H9 (cell line): ENCODE measurements around the gene RERE. TPM values are rescaled to one million over a fixed set of nuclear protein-coding genes. Genes with fewer than 3 reads are reported as not detected.

Source experiments
- DNase-seq: peaks from one replicate; pipeline ENCODE4 v3.0.0-alpha.2; 2017
- H2AFZ ChIP-seq: one replicate; pipeline ENCODE4 v1.6.1; 2013; ENCODE audit warnings: mild to moderate bottlenecking, low read length, control low read depth, moderate library complexity
- H2AK5ac ChIP-seq: 2 replicates; pipeline ENCODE4 v1.6.1; 2013; ENCODE audit warnings: low read length, control low read depth, mixed read lengths; ENCODE audit not compliant: insufficient read length
- H2BK120ac ChIP-seq: one replicate; pipeline ENCODE4 v1.6.1; 2013; ENCODE audit warnings: low read depth, mild to moderate bottlenecking, low read length, control low read depth, inconsistent platforms; ENCODE audit not compliant: poor library complexity, severe bottlenecking
- H2BK12ac ChIP-seq: 2 replicates; pipeline ENCODE4 v1.6.1; 2013; ENCODE audit warnings: low read length, control low read depth, mixed read lengths, low read depth; ENCODE audit not compliant: insufficient read length
- H2BK15ac ChIP-seq: 2 replicates; pipeline ENCODE4 v1.6.1; 2013; ENCODE audit warnings: low read depth, low read length, control low read depth
- H2BK20ac ChIP-seq: one replicate; pipeline ENCODE4 v1.6.1; 2013; ENCODE audit warnings: low read depth, mild to moderate bottlenecking, low read length, control low read depth, inconsistent platforms; ENCODE audit not compliant: poor library complexity, severe bottlenecking
- H2BK5ac ChIP-seq: 2 replicates; pipeline ENCODE4 v1.6.1; 2013; ENCODE audit warnings: low read length, control low read depth, mixed read lengths; ENCODE audit not compliant: insufficient read length
- H3K14ac ChIP-seq: 2 replicates; pipeline ENCODE4 v1.6.1; 2013; ENCODE audit warnings: low read length, control low read depth; ENCODE audit not compliant: insufficient read depth
- H3K18ac ChIP-seq: 2 replicates; pipeline ENCODE4 v1.6.1; 2013; ENCODE audit warnings: low read depth, mild to moderate bottlenecking, mixed read lengths, low read length, control low read depth; ENCODE audit not compliant: insufficient read length
- H3K23ac ChIP-seq: 2 replicates; pipeline ENCODE4 v1.6.1; 2013; ENCODE audit warnings: low read length, control low read depth, mixed read lengths, low read depth; ENCODE audit not compliant: insufficient read length
- H3K23me2 ChIP-seq: 2 replicates; pipeline ENCODE4 v1.6.1; 2013; ENCODE audit warnings: low read depth, mild to moderate bottlenecking, mixed read lengths, low read length, control low read depth; ENCODE audit not compliant: insufficient read length, poor library complexity, severe bottlenecking
- H3K27ac ChIP-seq: 2 replicates; pipeline ENCODE4 v1.5.1; 2013; ENCODE audit warnings: low read length, control low read depth, mixed read lengths, low read depth; ENCODE audit not compliant: insufficient read length
- H3K27me3 ChIP-seq: 2 replicates; pipeline ENCODE4 v1.6.1; 2013; ENCODE audit warnings: low read length, control low read depth, inconsistent platforms; ENCODE audit not compliant: insufficient read depth
- H3K4ac ChIP-seq: 2 replicates; pipeline ENCODE4 v1.6.1; 2013; ENCODE audit warnings: low read depth, mild to moderate bottlenecking, control low read depth, inconsistent platforms, low read length, moderate library complexity
- H3K4me1 ChIP-seq: 2 replicates; pipeline ENCODE4 v1.6.1; 2013; ENCODE audit warnings: low read length, control low read depth, inconsistent platforms; ENCODE audit not compliant: insufficient read depth
- H3K4me2 ChIP-seq: 2 replicates; pipeline ENCODE4 v1.6.1; 2013; ENCODE audit warnings: low read length, control low read depth, mixed read lengths; ENCODE audit not compliant: insufficient read length, insufficient read depth
- H3K56ac ChIP-seq: 2 replicates; pipeline ENCODE4 v1.6.1; 2013; ENCODE audit warnings: low read depth, mild to moderate bottlenecking, mixed read lengths, low read length, control low read depth; ENCODE audit not compliant: insufficient read length
- H3K79me1 ChIP-seq: 2 replicates; pipeline ENCODE4 v1.6.1; 2013; ENCODE audit warnings: low read depth, mild to moderate bottlenecking, moderate library complexity, low read length, control low read depth, inconsistent platforms; ENCODE audit not compliant: insufficient read depth, poor library complexity, severe bottlenecking
- H3K79me2 ChIP-seq: 2 replicates; pipeline ENCODE4 v1.6.1; 2013; ENCODE audit warnings: low read length, control low read depth, inconsistent platforms; ENCODE audit not compliant: insufficient read depth
- H3K9ac ChIP-seq: 2 replicates; pipeline ENCODE4 v1.6.1; 2013; ENCODE audit warnings: low read length, control low read depth, mixed read lengths; ENCODE audit not compliant: insufficient read length; ENCODE audit errors: extremely low read depth
- H3K9me3 ChIP-seq: one replicate; pipeline ENCODE4 v1.6.1; 2013; ENCODE audit warnings: low read depth, low read length, inconsistent platforms; ENCODE audit not compliant: control insufficient read depth
- H3T11ph ChIP-seq: one replicate; pipeline ENCODE4 v1.6.1; 2013; ENCODE audit warnings: mild to moderate bottlenecking, low read length, control low read depth, inconsistent platforms
- H4K20me1 ChIP-seq: one replicate; pipeline ENCODE4 v1.6.1; 2013; ENCODE audit not compliant: control insufficient read depth, insufficient read length, insufficient read depth
- H4K5ac ChIP-seq: 2 replicates; pipeline ENCODE4 v1.6.1; 2013; ENCODE audit warnings: low read depth, mild to moderate bottlenecking, mixed read lengths, low read length, control low read depth; ENCODE audit not compliant: insufficient read length
- H4K8ac ChIP-seq: replicated peaks from 2 replicates; pipeline ENCODE4 v1.6.1; 2013; ENCODE audit warnings: low read length, control low read depth, mixed read lengths, low read depth; ENCODE audit not compliant: insufficient read length
- H4K91ac ChIP-seq: 2 replicates; pipeline ENCODE4 v1.6.1; 2013; ENCODE audit warnings: low read depth, mild to moderate bottlenecking, moderate library complexity, mixed read lengths, low read length, control low read depth; ENCODE audit not compliant: insufficient read length
- H3K27ac Mint-ChIP-seq, 3 experiments: 2 replicates in 2 of 3; 3 replicates in 1 of 3; pipeline ENCODE4 v1.8.0; 2020 to 2021; ENCODE audit warnings: mixed read lengths in 3 of 3, mild to moderate bottlenecking in 1 of 3, moderate library complexity in 1 of 3
- H3K27me3 Mint-ChIP-seq: 2 replicates; pipeline ENCODE4 v1.8.0; 2021; ENCODE audit warnings: low read depth, mild to moderate bottlenecking, moderate library complexity, mixed read lengths
- H3K36me3 Mint-ChIP-seq, 3 experiments: 2 replicates in 2 of 3; 3 replicates in 1 of 3; pipeline ENCODE4 v1.8.0; 2020 to 2021; ENCODE audit warnings: low read depth in 3 of 3, mixed read lengths in 3 of 3; ENCODE audit not compliant: insufficient read depth in 1 of 3
- H3K4me1 Mint-ChIP-seq, 2 experiments: 2 replicates each; pipeline ENCODE4 v1.8.0; 2020; ENCODE audit warnings: mixed read lengths in 2 of 2
- H3K4me3 Mint-ChIP-seq, 2 experiments: 2 replicates in 1 of 2; 3 replicates in 1 of 2; pipeline ENCODE4 v1.8.0; 2020 to 2021; ENCODE audit warnings: mild to moderate bottlenecking in 2 of 2, mixed read lengths in 2 of 2, moderate library complexity in 1 of 2
- H3K9me3 Mint-ChIP-seq, 2 experiments: 2 replicates in 1 of 2; 3 replicates in 1 of 2; pipeline ENCODE4 v1.8.0; 2020; ENCODE audit warnings: mild to moderate bottlenecking in 2 of 2, mixed read lengths in 2 of 2, moderate library complexity in 1 of 2
- WGBS: extraction: QIAGEN DNeasy Blood & Tissue Kit; methylation state at CpG from one replicate; pipeline ENCODE4 v1.1.7; 2013; ENCODE audit warnings: missing lambda C conversion rate, low lambda C conversion rate, mixed read lengths; ENCODE audit not compliant: insufficient read length; ENCODE audit errors: extremely low coverage; 5-methylcytosine and 5-hydroxymethylcytosine counted together
- total RNA-seq: library from RNA; stranded (reverse); gene quantifications from 2 replicates; pipeline ENCODE4 v1.2.1, GENCODE V29; 2021
- TF ChIP-seq, protein P1 (sequence below): fragments of 200-600 bp; sonication (generic); conservative IDR thresholded peaks from 3 replicates; pipeline ENCODE4 v1.8.0; 2021; ENCODE audit warnings: antibody characterized with exemption, mild to moderate bottlenecking

RERE gene
- total RNA-seq, 1 experiment from 2014 or later: 103 TPM

- H2BK120ac ChIP-seq: no peak overlapping the region
- H3K18ac ChIP-seq: no peak overlapping the region
- Mint-ChIP-seq H3K4me3 (no peak overlapping the region), H3K36me3 (peaks cover 4 to 19% (median 13%) of the 10 kb centered on the region in 3 experiments; a peak in 5 of 7 replicates), H3K27ac (peak overlapping the region in 1 of 3 experiments; percentile 22; a peak in 3 of 7 replicates), H3K9me3 (no peaks in the 10 kb centered on the region), H3K27me3 (no peaks in the 10 kb centered on the region), H3K4me1 (peaks cover 50 to 59% of the 10 kb centered on the region in 2 experiments)
- no peak overlapping the region for H2BK5ac ChIP-seq
- no peak overlapping the region for H2AK5ac ChIP-seq
- no peaks in the 10 kb centered on the region for H3K27me3 ChIP-seq
- H3K4me2 ChIP-seq: no peak overlapping the region
- H2BK15ac ChIP-seq: no peak overlapping the region
- H3K9ac ChIP-seq: no peak overlapping the region
- no peak overlapping the region for H3K27ac ChIP-seq
- no peak overlapping the region for H3K14ac ChIP-seq
- TF ChIP-seq, protein P1, sequence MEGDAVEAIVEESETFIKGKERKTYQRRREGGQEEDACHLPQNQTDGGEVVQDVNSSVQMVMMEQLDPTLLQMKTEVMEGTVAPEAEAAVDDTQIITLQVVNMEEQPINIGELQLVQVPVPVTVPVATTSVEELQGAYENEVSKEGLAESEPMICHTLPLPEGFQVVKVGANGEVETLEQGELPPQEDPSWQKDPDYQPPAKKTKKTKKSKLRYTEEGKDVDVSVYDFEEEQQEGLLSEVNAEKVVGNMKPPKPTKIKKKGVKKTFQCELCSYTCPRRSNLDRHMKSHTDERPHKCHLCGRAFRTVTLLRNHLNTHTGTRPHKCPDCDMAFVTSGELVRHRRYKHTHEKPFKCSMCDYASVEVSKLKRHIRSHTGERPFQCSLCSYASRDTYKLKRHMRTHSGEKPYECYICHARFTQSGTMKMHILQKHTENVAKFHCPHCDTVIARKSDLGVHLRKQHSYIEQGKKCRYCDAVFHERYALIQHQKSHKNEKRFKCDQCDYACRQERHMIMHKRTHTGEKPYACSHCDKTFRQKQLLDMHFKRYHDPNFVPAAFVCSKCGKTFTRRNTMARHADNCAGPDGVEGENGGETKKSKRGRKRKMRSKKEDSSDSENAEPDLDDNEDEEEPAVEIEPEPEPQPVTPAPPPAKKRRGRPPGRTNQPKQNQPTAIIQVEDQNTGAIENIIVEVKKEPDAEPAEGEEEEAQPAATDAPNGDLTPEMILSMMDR: no peak
- H4K8ac ChIP-seq: no peak overlapping the region
- no peak overlapping the region for H4K5ac ChIP-seq
- H3K4me1 ChIP-seq: no peaks in the 10 kb centered on the region; the same call in 1 of the 2 replicates
- no peak overlapping the region for H3K56ac ChIP-seq
- H3K4ac ChIP-seq: no peak overlapping the region
- peaks cover 4% of the 10 kb centered on the region; the same call in 1 of the 2 replicates for H3K79me2 ChIP-seq
- no peak overlapping the region for H3T11ph ChIP-seq
- H3K23me2 ChIP-seq: no peaks in the 10 kb centered on the region
- no peaks in the 10 kb centered on the region for H3K9me3 ChIP-seq
- H4K20me1 ChIP-seq: no peaks in the 10 kb centered on the region
- no peaks in the 10 kb centered on the region for H3K79me1 ChIP-seq
- H2BK20ac ChIP-seq: no peak overlapping the region
- H2AFZ ChIP-seq: no peak overlapping the region
- no peak overlapping the region for H2BK12ac ChIP-seq
- no peak overlapping the region for H4K91ac ChIP-seq
- H3K23ac ChIP-seq: no peak overlapping the region
- no CpG with 5 or more reads among the region's 2 CpGs for WGBS
- DNase-seq: no peak
Observed at GRCh38 chr1:8384577-8384976, 432.9 kb downstream of the RERE start.
